ENCODE data around the gene MIA2.

DNA sequence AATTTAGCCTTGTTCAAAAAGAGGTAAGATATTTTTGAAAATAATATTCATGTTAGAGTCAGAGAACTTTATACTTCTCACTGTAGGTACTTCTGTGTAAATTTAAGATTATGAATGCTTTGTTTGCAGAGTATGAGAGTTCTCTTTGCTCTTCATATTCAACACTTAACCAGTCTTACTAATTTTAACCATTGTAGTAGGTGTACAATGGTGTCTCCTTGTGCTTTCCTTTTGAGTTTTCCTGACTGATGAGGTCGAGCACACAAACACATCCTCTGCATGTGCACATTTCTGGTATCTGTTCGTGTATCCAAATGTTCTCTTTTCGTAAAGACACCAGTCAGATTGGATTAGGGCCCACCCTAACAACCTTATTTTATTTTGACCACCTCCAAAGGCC lies 45.8 kb downstream of the MIA2 start:
- TF ChIP-seq, protein P1, sequence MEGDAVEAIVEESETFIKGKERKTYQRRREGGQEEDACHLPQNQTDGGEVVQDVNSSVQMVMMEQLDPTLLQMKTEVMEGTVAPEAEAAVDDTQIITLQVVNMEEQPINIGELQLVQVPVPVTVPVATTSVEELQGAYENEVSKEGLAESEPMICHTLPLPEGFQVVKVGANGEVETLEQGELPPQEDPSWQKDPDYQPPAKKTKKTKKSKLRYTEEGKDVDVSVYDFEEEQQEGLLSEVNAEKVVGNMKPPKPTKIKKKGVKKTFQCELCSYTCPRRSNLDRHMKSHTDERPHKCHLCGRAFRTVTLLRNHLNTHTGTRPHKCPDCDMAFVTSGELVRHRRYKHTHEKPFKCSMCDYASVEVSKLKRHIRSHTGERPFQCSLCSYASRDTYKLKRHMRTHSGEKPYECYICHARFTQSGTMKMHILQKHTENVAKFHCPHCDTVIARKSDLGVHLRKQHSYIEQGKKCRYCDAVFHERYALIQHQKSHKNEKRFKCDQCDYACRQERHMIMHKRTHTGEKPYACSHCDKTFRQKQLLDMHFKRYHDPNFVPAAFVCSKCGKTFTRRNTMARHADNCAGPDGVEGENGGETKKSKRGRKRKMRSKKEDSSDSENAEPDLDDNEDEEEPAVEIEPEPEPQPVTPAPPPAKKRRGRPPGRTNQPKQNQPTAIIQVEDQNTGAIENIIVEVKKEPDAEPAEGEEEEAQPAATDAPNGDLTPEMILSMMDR (IDR thresholded peaks at IDR 0.05), result no peak
- no peak for TF ChIP-seq EP300 (IDR thresholded peaks at IDR 0.05; ENCODE audit: low read depth)

Data from transverse colon (tissue), 3 donors.